Measurements from ENCODE around the gene OR2F2. TPM values are rescaled to one million over a fixed set of nuclear protein-coding genes. Genes with fewer than 3 reads are reported as not detected.

The OR2F2 gene
- total RNA-seq, 2 donors from 2014 or later = not detected

DNA sequence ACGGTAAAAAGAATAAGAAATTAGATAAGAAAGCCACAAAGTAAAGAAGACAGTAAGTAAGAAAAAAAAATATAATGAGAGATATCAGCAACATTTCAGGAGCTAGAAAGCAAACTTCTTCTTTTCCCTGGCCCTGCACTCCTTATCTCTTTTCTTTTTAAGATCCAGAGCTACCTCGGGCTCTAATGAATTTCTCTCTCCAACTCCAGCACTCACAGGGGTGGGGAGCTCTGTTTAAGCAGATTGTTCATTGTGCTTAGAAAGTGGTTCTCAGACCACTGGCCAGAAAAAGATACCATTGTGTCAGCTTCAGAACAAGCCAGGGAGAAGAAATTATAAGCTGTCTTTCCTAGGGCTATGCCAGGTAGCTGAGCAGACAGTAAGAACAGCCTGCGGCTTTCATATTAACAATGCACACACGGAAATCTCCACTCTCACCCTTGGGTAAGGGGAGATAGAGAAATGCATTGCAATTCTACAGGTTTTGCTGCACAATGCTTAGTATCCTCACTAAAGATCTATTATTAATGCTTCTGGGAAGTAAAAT, 38.9 kb downstream of the OR2F2 start:
- H3K27ac ChIP-seq = no peak overlapping the region
- no peaks in the 10 kb centered on the region for H3K36me3 ChIP-seq (replicated peaks in 1 of 2; ENCODE audit: insufficient read depth in 1 of 2, low read depth in 2 of 2)
- no peaks in the 10 kb centered on the region for H3K4me1 ChIP-seq
- intact Hi-C loops (cut with DNase I) = no loop called here
- no peak for DNase-seq
- ATAC-seq = no peak
- no peaks in the 10 kb centered on the region for H3K9me3 ChIP-seq
- TF ChIP-seq CTCF (IDR thresholded peaks at IDR 0.05) (no peak), POLR2A (IDR thresholded peaks at IDR 0.05) (no peak)
- H3K27me3 ChIP-seq = no peaks in the 10 kb centered on the region
- 64% methylated on average over 4 of the region's 4 CpGs for WGBS, 2 donors
- no peak overlapping the region for H3K4me3 ChIP-seq

DNA sequence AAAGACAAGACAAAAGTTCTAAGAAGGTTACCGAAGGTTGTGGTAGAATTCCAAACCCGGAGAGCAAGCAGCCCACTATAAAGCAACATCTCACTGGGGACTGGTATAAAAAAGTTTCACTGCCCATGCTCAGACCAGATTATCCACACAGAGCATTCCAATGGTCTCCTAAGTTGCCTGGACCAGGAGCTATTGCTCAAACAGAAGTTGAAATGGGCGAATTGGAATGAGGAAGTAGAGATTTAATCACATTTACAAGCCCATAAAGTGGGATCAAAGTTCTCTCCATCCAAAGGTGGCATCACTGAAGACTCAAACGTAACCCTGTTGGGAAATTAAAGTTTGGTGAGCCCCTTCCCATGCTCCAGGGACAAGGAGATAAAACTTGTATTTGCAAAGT, 39.4 kb downstream of the OR2F2 start:
- H3K27me3 ChIP-seq = no peaks in the 10 kb centered on the region
- no peaks in the 10 kb centered on the region for H3K9me3 ChIP-seq
- intact Hi-C loops (cut with DNase I) = no loop called here
- H3K4me3 ChIP-seq = no peak overlapping the region
- ATAC-seq = no peak
- H3K27ac ChIP-seq = no peak overlapping the region
- 72 to 75% methylated on average over 4 of the region's 4 CpGs for WGBS, 2 donors
- H3K36me3 ChIP-seq (replicated peaks in 1 of 2; ENCODE audit: insufficient read depth in 1 of 2, low read depth in 2 of 2) = no peaks in the 10 kb centered on the region
- DNase-seq = no peak
- no peaks in the 10 kb centered on the region for H3K4me1 ChIP-seq
- no peak for TF ChIP-seq POLR2A (IDR thresholded peaks at IDR 0.05)
- TF ChIP-seq CTCF (IDR thresholded peaks at IDR 0.05) = no peak

DNA sequence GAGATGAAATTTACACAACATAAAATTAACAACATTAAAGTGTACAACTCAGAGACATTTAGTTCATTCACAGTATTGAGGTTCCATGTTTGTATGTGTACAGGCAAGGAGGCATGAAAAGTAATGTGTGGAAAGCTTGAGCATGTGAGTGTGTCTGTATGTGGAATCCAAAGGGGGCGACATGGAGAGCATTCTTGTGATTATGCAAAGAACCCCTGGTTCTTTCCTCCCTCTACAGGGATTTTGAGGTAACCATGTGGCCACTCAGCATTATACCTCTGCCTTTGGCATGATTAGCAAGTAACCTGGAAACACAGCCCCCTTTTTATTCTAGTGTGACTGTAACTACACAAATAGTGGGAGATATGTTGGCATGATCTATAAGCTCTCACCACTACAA, 40.6 kb downstream of the OR2F2 start:
- no peaks in the 10 kb centered on the region for H3K27me3 ChIP-seq
- H3K4me3 ChIP-seq = no peak overlapping the region
- WGBS, 2 donors = 60 to 65% methylated on average over 1 of the region's 1 CpG
- H3K9me3 ChIP-seq = no peaks in the 10 kb centered on the region
- DNase-seq (no peak), ATAC-seq (no peak)
- no peak overlapping the region for H3K27ac ChIP-seq
- H3K36me3 ChIP-seq (replicated peaks in 1 of 2; ENCODE audit: insufficient read depth in 1 of 2, low read depth in 2 of 2) = no peaks in the 10 kb centered on the region
- intact Hi-C loops (cut with DNase I) = no loop called here
- TF ChIP-seq POLR2A (IDR thresholded peaks at IDR 0.05) = no peak
- H3K4me1 ChIP-seq = peaks cover 5% of the 10 kb centered on the region

DNA sequence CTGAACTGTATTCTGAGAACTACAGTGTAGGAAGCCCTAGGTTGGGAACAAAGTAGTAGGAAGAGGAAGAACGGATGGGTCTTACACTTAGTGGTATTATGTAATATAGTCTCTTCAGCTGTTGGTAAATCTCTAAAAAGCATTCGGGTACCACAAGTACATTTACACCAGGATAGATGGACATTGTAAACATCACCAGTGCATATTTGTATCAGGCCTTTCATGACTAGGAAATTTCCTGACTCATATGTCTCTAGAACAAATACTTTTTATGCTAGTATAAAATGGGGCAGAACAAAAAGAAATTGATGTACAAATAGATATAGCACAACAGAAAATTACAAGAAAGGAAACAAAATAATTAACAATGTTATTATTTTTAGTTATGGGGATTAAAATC, 43.6 kb downstream of the OR2F2 start:
- Histone ChIP-seq H3K36me3 (replicated peaks in 1 of 2; ENCODE audit: insufficient read depth in 1 of 2, low read depth in 2 of 2) (no peaks in the 10 kb centered on the region), H3K4me1 (peaks cover 5% of the 10 kb centered on the region), H3K4me3 (no peak overlapping the region), H3K9me3 (no peaks in the 10 kb centered on the region), H3K27ac (no peak overlapping the region), H3K27me3 (no peaks in the 10 kb centered on the region)
- intact Hi-C loops (cut with DNase I) = no loop called here
- ATAC-seq (no peak), DNase-seq (no peak)
- WGBS, 2 donors = 80 to 89% methylated on average over 2 of the region's 2 CpGs
- no peak for TF ChIP-seq POLR2A (IDR thresholded peaks at IDR 0.05)
- TF ChIP-seq CTCF (IDR thresholded peaks at IDR 0.05) = no peak

- Histone ChIP-seq H3K9me3 (no peaks in the 10 kb centered on the region), H3K36me3 (replicated peaks in 1 of 2; ENCODE audit: insufficient read depth in 1 of 2, low read depth in 2 of 2) (no peaks in the 10 kb centered on the region), H3K4me3 (no peak overlapping the region), H3K27ac (no peak overlapping the region), H3K27me3 (no peaks in the 10 kb centered on the region), H3K4me1 (peaks cover 5% of the 10 kb centered on the region)
- WGBS, 2 donors = 87 to 89% methylated on average over 1 of the region's 1 CpG
- intact Hi-C loops (cut with DNase I) = no loop called here
- ATAC-seq (no peak), DNase-seq (no peak)
- no peak for TF ChIP-seq POLR2A (IDR thresholded peaks at IDR 0.05)
- no peak for TF ChIP-seq CTCF (IDR thresholded peaks at IDR 0.05)
These were observed 44.3 kb downstream of the OR2F2 start for GRCh38 chr7:143979359-143979758.
